Testis (tissue), 3 donors: ENCODE results near the gene NUP160. TPM values are rescaled to one million over a fixed set of nuclear protein-coding genes. Genes with fewer than 3 reads are reported as not detected.
"Not testable (repeated sequence)": the region's sequence is repeated elsewhere in the genome, so short reads cannot be mapped to it uniquely, and the experiment has no call there.

Source experiments
- DNase-seq: peaks from one replicate; pipeline ENCODE4 v3.0.0-alpha.2; 2019
- H3K27ac ChIP-seq, 2 donors: fragments of 200-600 bp; sonication (generic); one replicate each; pipeline ENCODE4 v1.5.1; 2019
- H3K27me3 ChIP-seq: fragments of 200-600 bp; sonication (generic); one replicate; pipeline ENCODE4 v1.5.1; 2019
- H3K36me3 ChIP-seq: fragments of 200-600 bp; sonication (generic); one replicate; pipeline ENCODE4 v1.5.1; 2017; ENCODE audit warnings: low read depth; ENCODE audit errors: missing control alignments
- H3K4me1 ChIP-seq: fragments of 200-600 bp; sonication (generic); one replicate; pipeline ENCODE4 v1.5.1; 2019
- H3K4me3 ChIP-seq, 2 donors: fragments of 200-600 bp; sonication (generic); one replicate each; pipeline ENCODE4 v1.5.1; 2017 to 2019
- H3K9me3 ChIP-seq: fragments of 200-600 bp; sonication (generic); one replicate; pipeline ENCODE4 v1.5.1; 2017
- CTCF ChIP-seq, 3 experiments: fragments of 450-650 bp in 2 of 3; fragments of 200-600 bp in 1 of 3; sonication (generic) in 1 of 3; IDR thresholded peaks; one replicate each; pipeline ENCODE4 v1.5.1; 2016 to 2019; ENCODE audit warnings: antibody characterized with exemption in 3 of 3, mild to moderate bottlenecking in 2 of 3, moderate library complexity in 1 of 3
- POLR2A ChIP-seq: fragments of 450-650 bp; IDR thresholded peaks from one replicate; pipeline ENCODE4 v1.6.1; 2017; ENCODE audit warnings: antibody characterized with exemption, mild to moderate bottlenecking, moderate library complexity
- whole genome bisulfite sequencing, 2 donors: methylation state at CpG; one replicate each; pipeline ENCODE4 v1.1.5; 2018; 5-methylcytosine and 5-hydroxymethylcytosine counted together
- intact Hi-C: fragments of 100-400 bp; cut with DNase I; formaldehyde crosslinking; loops from one replicate; pipeline ENCODE4 v1.15.1; 2023; ENCODE audit warnings: low total_unique reads
- polyA plus RNA-seq: library from polyadenylated mRNA; stranded (reverse); fragments of 350-450 nt; fragmentation: Illumina TruSeq; extraction: RNeasy Lipid Tissue Mini Kit (QIAGEN cat#74804); gene quantifications from one replicate; pipeline ENCODE4 v1.2.3, GENCODE V29; 2014; ENCODE audit warnings: low read depth, low replicate concordance; ENCODE audit not compliant: insufficient read depth
- total RNA-seq, 2 donors: library from RNA; depleted of rRNA; stranded (reverse); fragments of >200 nt; gene quantifications; one replicate each; pipeline ENCODE4 v1.2.3, GENCODE V29; 2016

The NUP160 gene
- total and polyA plus RNA-seq, 3 donors from 2014 or later, result 28.4 to 50.6 (median 46.1) TPM

GRCh38 chr11:47828284-47828683 lies 19.9 kb downstream of the NUP160 start:
- intact Hi-C loops, result no loop called here
- Histone ChIP-seq H3K4me1 (no peaks in the 10 kb centered on the region), H3K4me3 (no peak overlapping the region), H3K27ac (no peak overlapping the region), H3K36me3 (no peaks in the 10 kb centered on the region), H3K9me3 (no peaks in the 10 kb centered on the region), H3K27me3 (no peaks in the 10 kb centered on the region)
- no peak for DNase-seq
- WGBS, 2 donors, result 91 to 98% methylated on average over 1 of the region's 1 CpG
- TF ChIP-seq POLR2A (no peak), CTCF (IDR thresholded peaks at IDR 0.05) (no peak)

DNA sequence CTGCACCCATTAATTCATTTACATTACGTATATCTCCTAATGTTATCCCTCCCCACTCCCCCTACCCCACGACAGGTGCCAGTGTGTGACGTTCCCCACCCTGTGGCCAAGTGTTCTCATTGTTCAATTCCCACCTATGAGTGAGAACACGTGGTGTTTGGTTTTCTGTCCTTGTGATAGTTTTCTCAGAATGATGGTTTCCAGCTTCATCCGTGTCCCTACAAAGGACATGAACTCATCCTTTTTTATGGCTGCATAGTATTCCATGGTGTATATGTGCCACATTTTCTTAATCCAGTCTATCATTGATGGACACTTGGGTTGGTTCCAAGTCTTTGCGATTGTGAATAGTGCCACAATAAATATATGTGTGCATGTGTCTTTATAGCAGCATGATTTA lies 25.5 kb downstream of the NUP160 start:
- H3K27me3 ChIP-seq, intact Hi-C loops, H3K9me3 ChIP-seq, DNase-seq, H3K36me3 ChIP-seq, H3K27ac ChIP-seq, H3K4me3 ChIP-seq, H3K4me1 ChIP-seq: not testable (repeated sequence)
- 91 to 96% methylated on average over 6 of the region's 6 CpGs for WGBS, 2 donors

DNA sequence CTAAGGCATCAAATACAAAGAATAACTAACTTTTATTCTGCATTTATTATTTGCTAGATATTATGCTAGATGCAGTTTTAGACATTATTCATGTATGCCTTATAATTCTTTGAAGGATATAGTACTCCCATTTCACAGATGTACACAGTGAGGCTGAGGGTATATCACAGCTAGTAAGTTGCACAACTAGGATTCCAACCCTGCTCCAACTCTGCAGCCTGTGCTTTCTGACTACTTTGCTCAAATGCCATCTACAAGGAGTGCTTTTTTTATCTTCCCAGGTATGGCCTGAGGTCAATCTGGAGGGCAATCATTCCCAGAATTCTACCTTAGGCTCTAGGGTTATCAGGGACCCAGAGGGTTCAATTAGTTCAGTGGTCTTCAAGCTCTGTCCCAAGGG lies 28.4 kb downstream of the NUP160 start:
- Histone ChIP-seq H3K36me3 (no peaks in the 10 kb centered on the region), H3K27me3 (no peaks in the 10 kb centered on the region), H3K27ac (no peak overlapping the region), H3K4me1 (no peaks in the 10 kb centered on the region), H3K4me3 (no peak overlapping the region), H3K9me3 (no peaks in the 10 kb centered on the region)
- DNase-seq, result no peak
- intact Hi-C loops, result no loop called here
- TF ChIP-seq CTCF (IDR thresholded peaks at IDR 0.05), result no peak
- no peak for TF ChIP-seq POLR2A

GRCh38 chr11:47800759-47801158 lies 47.4 kb downstream of the NUP160 start:
- no peaks in the 10 kb centered on the region for H3K4me1 ChIP-seq
- no peak for DNase-seq
- intact Hi-C loops, result no loop called here
- no peak overlapping the region for H3K27ac ChIP-seq
- H3K27me3 ChIP-seq, result no peaks in the 10 kb centered on the region
- H3K36me3 ChIP-seq, result no peaks in the 10 kb centered on the region
- 94 to 100% methylated on average over 1 of the region's 1 CpG for WGBS, 2 donors
- TF ChIP-seq CTCF (IDR thresholded peaks at IDR 0.05) (no peak), POLR2A (no peak)
- H3K4me3 ChIP-seq, result no peak overlapping the region
- H3K9me3 ChIP-seq, result no peaks in the 10 kb centered on the region

DNA sequence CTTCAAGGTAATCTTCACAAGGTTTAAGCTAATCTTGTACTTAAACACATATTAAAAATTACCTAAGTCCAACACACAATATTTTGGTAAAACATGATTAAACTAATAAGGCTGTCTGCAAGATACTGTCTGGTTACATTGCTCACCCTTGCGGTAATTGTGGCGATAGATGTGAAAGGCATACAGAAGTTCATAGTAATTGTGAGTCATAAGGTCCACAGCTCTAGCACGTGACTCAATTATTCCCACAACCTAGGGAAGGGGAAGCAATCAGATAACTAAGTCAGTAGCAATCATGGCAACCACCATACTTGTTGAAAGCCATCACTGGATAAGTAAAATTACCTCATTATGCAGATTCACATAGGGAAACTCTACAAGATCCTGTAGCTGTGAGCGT lies 50.5 kb downstream of the NUP160 start:
- intact Hi-C loops, result no loop called here
- 96 to 98% methylated on average over 4 of the region's 4 CpGs for WGBS, 2 donors
- H3K9me3 ChIP-seq, result no peaks in the 10 kb centered on the region

More for the DNA sequence above, 50.5 kb downstream of the NUP160 start:
- no peak for TF ChIP-seq POLR2A
- no peak for TF ChIP-seq CTCF (IDR thresholded peaks at IDR 0.05)
- DNase-seq, result no peak
- Histone ChIP-seq H3K4me1 (peaks cover 5% of the 10 kb centered on the region), H3K27ac (no peak overlapping the region), H3K4me3 (no peak overlapping the region), H3K27me3 (no peaks in the 10 kb centered on the region), H3K36me3 (no peaks in the 10 kb centered on the region)
